HepG2 (cell line): ENCODE results near the gene PPP1R13B. TPM values are rescaled to one million over a fixed set of nuclear protein-coding genes. Genes with fewer than 3 reads are reported as not detected.

Experiments
- ATAC-seq: fragments of 200-7000 bp; cut with Tn5 transposase; 3 replicates; pipeline ENCODE4 v1.9.1; 2020; ENCODE audit warnings: mild to moderate bottlenecking, moderate library complexity
- BruUV-seq: library from RNA; stranded (reverse); fragments of 400-500 nt; replicated peaks from 2 replicates; lab custom pipeline; 2021; lab: Mats Ljungman, UMichigan
- CTCF ChIA-PET: fragments of 300-600 bp; formaldehyde crosslinking; extraction: SDS; loops from one replicate; lab custom pipeline; 2021; ENCODE audit warnings: low total read pairs, inconsistent platforms, low intra/inter-chr PET ratio; lab: Yijun Ruan, JAX
- POLR2A ChIA-PET: fragments of 350-600 bp; sonication (Branson Sonifier 250); formaldehyde crosslinking; loops from one replicate; lab custom pipeline; 2020; ENCODE audit warnings: antibody characterized with exemption, inconsistent platforms; lab: Yijun Ruan, JAX
- DNase-seq: peaks from one replicate; pipeline ENCODE4 v3.0.0-alpha.2; 2015; ENCODE audit warnings: low spot score
- FAIRE-seq: peaks from 3 replicates; lab custom pipeline; 2011; peaks lifted over from hg19 to GRCh38; lab: Jason Lieb, UNC
- H2AFZ ChIP-seq: one replicate; pipeline ENCODE4 v1.6.1; 2011; ENCODE audit warnings: low read length, inconsistent platforms
- H3K27ac ChIP-seq: fragments of 300-600 bp; 3 replicates; pipeline ENCODE4 v1.8.0; 2011; ENCODE audit warnings: mixed run types, mild to moderate bottlenecking, mixed read lengths, low read length, inconsistent platforms; ENCODE audit not compliant: insufficient read depth; ENCODE audit errors: extremely low read length
- H3K27me3 ChIP-seq, 2 experiments: fragments of 200-600 bp in 1 of 2; 2 replicates in 1 of 2; 3 replicates in 1 of 2; pipeline versions ENCODE4 v1.6.0 to v1.8.0; 2011; ENCODE audit warnings: low read length in 2 of 2, mild to moderate bottlenecking in 2 of 2, moderate library complexity in 2 of 2, inconsistent platforms in 1 of 2; ENCODE audit not compliant: insufficient read depth in 2 of 2, control insufficient read depth in 1 of 2
- H3K36me3 ChIP-seq, 2 experiments: fragments of 200-600 bp in 1 of 2; replicated peaks in 1 of 2; 2 replicates in 1 of 2; 3 replicates in 1 of 2; pipeline versions ENCODE4 v1.5.1 to v1.8.0; 2011; ENCODE audit warnings: low read length in 2 of 2, inconsistent platforms in 1 of 2; ENCODE audit not compliant: insufficient read depth in 2 of 2, control insufficient read depth in 1 of 2
- H3K4me1 ChIP-seq: 2 replicates; pipeline ENCODE4 v1.5.1; 2012; ENCODE audit warnings: low read length, inconsistent platforms; ENCODE audit not compliant: insufficient read depth
- H3K4me2 ChIP-seq: 2 replicates; pipeline ENCODE4 v1.6.0; 2011; ENCODE audit warnings: low read depth, low read length, inconsistent platforms
- H3K4me3 ChIP-seq, 3 experiments: fragments of 200-600 bp in 1 of 3; sonication (generic), shearing (Covaris generic) in 1 of 3; replicated peaks in 1 of 3; 2 replicates each; pipeline ENCODE4 v1.5.1; 2011 to 2016; ENCODE audit warnings: low read length in 3 of 3, inconsistent platforms in 2 of 3, low read depth in 2 of 3, mild to moderate bottlenecking in 2 of 3, control low read depth in 1 of 3, mixed read lengths in 1 of 3; ENCODE audit not compliant: insufficient read depth in 1 of 3
- H3K79me2 ChIP-seq: one replicate; pipeline ENCODE4 v1.6.1; 2011; ENCODE audit warnings: low read length, inconsistent platforms; ENCODE audit not compliant: insufficient read depth
- H3K9ac ChIP-seq: 2 replicates; pipeline ENCODE4 v1.6.0; 2011; ENCODE audit warnings: mild to moderate bottlenecking, low read depth, low read length, inconsistent platforms; ENCODE audit not compliant: insufficient read depth
- H3K9me3 ChIP-seq: 2 replicates; pipeline ENCODE4 v1.5.1; 2012; ENCODE audit warnings: mild to moderate bottlenecking, low read length
- H4K20me1 ChIP-seq: 2 replicates; pipeline ENCODE4 v1.6.0; 2011; ENCODE audit warnings: inconsistent platforms, mild to moderate bottlenecking, low read length, moderate library complexity; ENCODE audit not compliant: insufficient read depth
- AGO2 ChIP-seq: fragments of 200-400 bp; formaldehyde crosslinking; optimal IDR thresholded peaks from 2 replicates; pipeline ENCODE3; 2017; ENCODE audit warnings: mild to moderate bottlenecking, low read depth, low read length, moderate library complexity
- DBP ChIP-seq: sonication (generic); formaldehyde crosslinking; IDR thresholded peaks from 2 replicates; pipeline ENCODE4 v1.4.0; 2020; ENCODE audit warnings: missing genetic modification reagents; ENCODE audit errors: not compliant biosample characterization
- DNMT1 ChIP-seq: sonication (generic); formaldehyde crosslinking; IDR thresholded peaks from 2 replicates; pipeline ENCODE4 v1.5.1; 2020; ENCODE audit warnings: mild to moderate bottlenecking, missing genetic modification reagents
- MAFG ChIP-seq: sonication (generic); formaldehyde crosslinking; IDR thresholded peaks from 2 replicates; pipeline ENCODE4 v1.5.1; 2020; ENCODE audit warnings: mild to moderate bottlenecking, missing genetic modification reagents
- MNT ChIP-seq: fragments of 450-650 bp; IDR thresholded peaks from 2 replicates; pipeline ENCODE4 v1.6.1; 2016
- POLR2A ChIP-seq, 2 experiments: IDR thresholded peaks; 2 replicates each; pipeline ENCODE4 v1.6.1; 2011; ENCODE audit warnings: low read depth in 2 of 2, low read length in 2 of 2, mild to moderate bottlenecking in 1 of 2, moderate library complexity in 1 of 2; ENCODE audit not compliant: insufficient read depth in 1 of 2
- RAD21 ChIP-seq: fragments of 450-650 bp; formaldehyde crosslinking; IDR thresholded peaks from 2 replicates; pipeline ENCODE4 v1.5.0; 2020; ENCODE audit warnings: mild to moderate bottlenecking
- RARG ChIP-seq: sonication (generic); formaldehyde crosslinking; IDR thresholded peaks from 2 replicates; pipeline ENCODE4 v1.4.0; 2020; ENCODE audit warnings: low read depth, mild to moderate bottlenecking, missing genetic modification reagents
- SRF ChIP-seq: IDR thresholded peaks from 2 replicates; pipeline ENCODE4 v1.6.1; 2011; ENCODE audit warnings: mild to moderate bottlenecking, low read depth, low read length, moderate library complexity
- THAP11 ChIP-seq: IDR thresholded peaks from 2 replicates; pipeline ENCODE4 v1.6.1; 2016; ENCODE audit warnings: missing biosample characterization, missing genetic modification reagents
- ZNF232 ChIP-seq: sonication (generic); formaldehyde crosslinking; IDR thresholded peaks from 2 replicates; pipeline ENCODE4 v1.4.0; 2020; ENCODE audit warnings: missing genetic modification reagents, borderline replicate concordance
- ZNF563 ChIP-seq: sonication (generic); formaldehyde crosslinking; IDR thresholded peaks from 2 replicates; pipeline ENCODE4 v1.8.0; 2022; ENCODE audit warnings: mild to moderate bottlenecking, moderate library complexity, missing genetic modification reagents
- ZNF567 ChIP-seq: sonication (generic); formaldehyde crosslinking; IDR thresholded peaks from 2 replicates; pipeline ENCODE4 v1.8.1; 2023; ENCODE audit warnings: mild to moderate bottlenecking, missing genetic modification reagents, borderline replicate concordance
- ZNF589 ChIP-seq: sonication (generic); formaldehyde crosslinking; conservative IDR thresholded peaks from 2 replicates; pipeline ENCODE4 v1.8.0; 2022; ENCODE audit warnings: mild to moderate bottlenecking, moderate library complexity, missing genetic modification reagents
- ZNF740 ChIP-seq: sonication (generic); formaldehyde crosslinking; IDR thresholded peaks from 2 replicates; pipeline ENCODE4 v1.4.0; 2020; ENCODE audit warnings: missing genetic modification reagents
- ZNF891 ChIP-seq: sonication (generic); formaldehyde crosslinking; IDR thresholded peaks from 2 replicates; pipeline ENCODE4 v1.5.0; 2020; ENCODE audit warnings: mild to moderate bottlenecking, missing genetic modification reagents
- ZSCAN21 ChIP-seq: sonication (generic); formaldehyde crosslinking; IDR thresholded peaks from 2 replicates; pipeline ENCODE4 v1.8.0; 2022; ENCODE audit warnings: mild to moderate bottlenecking, missing genetic modification reagents, moderate library complexity, borderline replicate concordance
- WGBS: methylation state at CpG from one replicate; pipeline ENCODE4 v1.1.6; 2017; ENCODE audit warnings: low lambda C conversion rate; 5-methylcytosine and 5-hydroxymethylcytosine counted together
- in situ Hi-C: cut with HindIII; loops from 2 replicates; pipeline ENCODE4 v1.10.0; 2017; ENCODE audit warnings: low pct_unique_long_range_greater_than_20kb; ENCODE audit not compliant: extremely low pct_ligation_motif_present
- intact Hi-C: fragments of 100-400 bp; cut with micrococcal nuclease; formaldehyde crosslinking; loops from one replicate; pipeline ENCODE4 v1.10.0; 2022; ENCODE audit not compliant: unreplicated experiment
- polyA plus RNA-seq, 8 experiments: library from polyadenylated mRNA; depleted of rRNA in 3 of 8; stranded (reverse) in 7 of 8; unstranded in 1 of 8; fragments of >200 nt; fragmentation: Illumina TruSeq in 4 of 8; extraction: Trizol in 4 of 8; gene quantifications; 2 replicates each; pipeline versions ENCODE4 v1.2.1 to v1.2.3, GENCODE V29; 2011 to 2016; ENCODE audit warnings: low read depth in 4 of 8, missing spikeins in 1 of 8, mixed read lengths in 1 of 8; ENCODE audit not compliant: insufficient read depth in 1 of 8
- total RNA-seq, 5 experiments: library from RNA; depleted of rRNA; stranded (reverse); fragments of >200 nt; fragmentation: Illumina TruSeq; extraction: Trizol; gene quantifications; 2 replicates each; pipeline ENCODE4 v1.2.3, GENCODE V29; 2016; ENCODE audit warnings: low read depth in 1 of 5

PPP1R13B gene
- total and polyA plus RNA-seq, 2 of the 13 experiments (the other 11 are each of a cell fraction or from before 2014, with no cell fraction given), result 4.6 to 9.4 TPM

- 85% methylated on average over 2 of the region's 5 CpGs for WGBS
- Histone ChIP-seq H2AFZ (no peak overlapping the region), H3K4me2 (no peak overlapping the region), H3K4me1 (peaks cover 11% of the 10 kb centered on the region), H3K36me3 (peaks cover 11 to 39% of the 10 kb centered on the region in 2 experiments; a peak in 4 of 5 replicates), H3K27ac (no peak overlapping the region), H4K20me1 (no peaks in the 10 kb centered on the region), H3K9me3 (no peaks in the 10 kb centered on the region), H3K9ac (no peak overlapping the region), H3K27me3 (no peaks in the 10 kb centered on the region), H3K4me3 (no peak overlapping the region), H3K79me2 (no peaks in the 10 kb centered on the region)
- BruUV-seq, result no TSS peak
- POLR2A ChIA-PET, result no interaction called here
- CTCF ChIA-PET, result no interaction called here
- TF ChIP-seq ZNF567 (CRISPR knock-in tag) (no peak), MNT (no peak), AGO2 (peak; percentile 72), RARG (CRISPR knock-in tag) (no peak)
- no peak for DNase-seq
- no peak for FAIRE-seq
- in situ Hi-C loops (no loop called here), intact Hi-C loops (no loop called here)
- ATAC-seq, result no peak
Measured at GRCh38 chr14:103702095-103702494, 145.3 kb downstream of the PPP1R13B start.

- H3K36me3 ChIP-seq, result peaks cover 10 to 38% of the 10 kb centered on the region in 2 experiments; a peak in 4 of 5 replicates
- ChIA-PET POLR2A (no interaction called here), CTCF (no interaction called here)
- no peaks in the 10 kb centered on the region for H4K20me1 ChIP-seq
- in situ Hi-C loops, result no loop called here
- H3K4me2 ChIP-seq, result no peak overlapping the region
- no peaks in the 10 kb centered on the region for H3K9me3 ChIP-seq
- H3K4me3 ChIP-seq, result no peak overlapping the region
- no peaks in the 10 kb centered on the region for H3K79me2 ChIP-seq
- H3K27me3 ChIP-seq, result no peaks in the 10 kb centered on the region
- H3K9ac ChIP-seq, result no peak overlapping the region
- intact Hi-C loops, result no loop called here
- FAIRE-seq, result no peak
- H3K27ac ChIP-seq, result no peak overlapping the region
- no peak for DNase-seq
- H2AFZ ChIP-seq, result no peak overlapping the region
- peak; percentile 9 for ATAC-seq
- peaks cover 11% of the 10 kb centered on the region for H3K4me1 ChIP-seq
- WGBS, result 100% methylated on average over 5 of the region's 21 CpGs
- BruUV-seq, result no TSS peak
- TF ChIP-seq ZNF891 (CRISPR knock-in tag), result no peak
- TF ChIP-seq ZNF589 (CRISPR knock-in tag), result no peak
- no peak for TF ChIP-seq ZSCAN21 (CRISPR knock-in tag)
- no peak for TF ChIP-seq RAD21 (CRISPR knock-in tag)
- no peak for TF ChIP-seq ZNF563 (CRISPR knock-in tag)
- TF ChIP-seq MAFG (CRISPR knock-in tag), result no peak
- no peak for TF ChIP-seq SRF
- TF ChIP-seq ZNF740, result 0 out of 2 replicates have a peak, but pooled peaks have one; percentile 22
- TF ChIP-seq THAP11 (CRISPR knock-in tag), result no peak
- no peak for TF ChIP-seq DBP (CRISPR knock-in tag)
- TF ChIP-seq DNMT1 (CRISPR knock-in tag), result no peak
- 0 out of 4 replicates have a peak, but pooled peaks of 1 of the 2 experiments have one; percentile 34 for TF ChIP-seq POLR2A (IDR thresholded peaks at IDR 0.05; ENCODE audit: insufficient read depth in 1 of 2, low read depth in 2 of 2, low read length in 2 of 2)
- TF ChIP-seq ZNF232 (CRISPR knock-in tag), result no peak
Measured at GRCh38 chr14:103700753-103701490, 146.5 kb downstream of the PPP1R13B start.
